ENCODE measurements around the gene COBL. TPM values are rescaled to one million over a fixed set of nuclear protein-coding genes. Genes with fewer than 3 reads are reported as not detected.

COBL gene
- total RNA-seq, 3 donors from 2014 or later (not counting 1 experiment from before 2014, with no cell fraction given): not detected

DNA sequence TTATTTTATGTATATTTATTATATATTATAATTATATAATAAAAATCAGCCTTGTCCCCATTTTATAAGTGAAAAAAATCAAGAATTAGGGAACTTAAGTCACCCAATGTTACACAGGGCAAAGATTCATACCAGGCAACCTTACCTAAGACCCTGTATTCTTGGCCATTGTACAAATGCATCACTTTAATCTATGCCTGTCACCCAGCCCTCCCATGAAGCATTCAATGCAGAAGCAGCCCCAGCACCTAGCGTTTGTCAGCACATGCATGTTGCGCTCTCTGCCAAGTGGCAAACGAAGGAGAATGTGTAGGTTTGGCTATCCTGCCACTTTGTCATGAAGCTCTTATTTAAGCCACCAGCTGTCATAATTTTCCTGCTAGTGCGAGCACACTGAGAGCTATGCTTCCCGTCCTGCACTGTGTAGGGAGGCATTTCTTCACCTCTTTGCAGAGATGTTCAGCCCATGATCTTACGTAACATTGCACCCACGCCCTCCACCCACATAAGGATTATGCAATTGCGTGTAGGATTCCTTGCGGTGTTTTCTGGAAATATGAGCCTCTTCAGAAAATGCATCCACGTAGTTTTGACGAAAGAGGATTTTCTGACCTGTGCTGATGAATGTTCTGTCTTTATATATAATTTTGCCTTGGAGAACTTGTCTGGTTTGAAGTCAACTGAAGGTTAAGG, 7.7 kb upstream of the COBL start:
- intact Hi-C loops (cut with micrococcal nuclease): no loop called here
- WGBS (ENCODE audit: insufficient coverage): 90% methylated on average over 11 of the region's 11 CpGs
- H3K4me1 ChIP-seq (ENCODE audit: control insufficient read depth, insufficient read depth, low read length): no peaks in the 10 kb centered on the region
- H3K4me3 ChIP-seq (ENCODE audit: low read length): no peak overlapping the region
- H3K9me3 ChIP-seq (ENCODE audit: control insufficient read depth, insufficient read depth, low read length): no peaks in the 10 kb centered on the region
- Mint-ChIP-seq H3K36me3 (no peaks in the 10 kb centered on the region), H3K27me3 (ENCODE audit: low read depth in 2 of 2) (no peaks in the 10 kb centered on the region), H3K4me3 (no peak overlapping the region), H3K9me3 (no peaks in the 10 kb centered on the region), H3K27ac (no peak overlapping the region), H3K4me1 (no peaks in the 10 kb centered on the region)
- TF ChIP-seq, protein P1, sequence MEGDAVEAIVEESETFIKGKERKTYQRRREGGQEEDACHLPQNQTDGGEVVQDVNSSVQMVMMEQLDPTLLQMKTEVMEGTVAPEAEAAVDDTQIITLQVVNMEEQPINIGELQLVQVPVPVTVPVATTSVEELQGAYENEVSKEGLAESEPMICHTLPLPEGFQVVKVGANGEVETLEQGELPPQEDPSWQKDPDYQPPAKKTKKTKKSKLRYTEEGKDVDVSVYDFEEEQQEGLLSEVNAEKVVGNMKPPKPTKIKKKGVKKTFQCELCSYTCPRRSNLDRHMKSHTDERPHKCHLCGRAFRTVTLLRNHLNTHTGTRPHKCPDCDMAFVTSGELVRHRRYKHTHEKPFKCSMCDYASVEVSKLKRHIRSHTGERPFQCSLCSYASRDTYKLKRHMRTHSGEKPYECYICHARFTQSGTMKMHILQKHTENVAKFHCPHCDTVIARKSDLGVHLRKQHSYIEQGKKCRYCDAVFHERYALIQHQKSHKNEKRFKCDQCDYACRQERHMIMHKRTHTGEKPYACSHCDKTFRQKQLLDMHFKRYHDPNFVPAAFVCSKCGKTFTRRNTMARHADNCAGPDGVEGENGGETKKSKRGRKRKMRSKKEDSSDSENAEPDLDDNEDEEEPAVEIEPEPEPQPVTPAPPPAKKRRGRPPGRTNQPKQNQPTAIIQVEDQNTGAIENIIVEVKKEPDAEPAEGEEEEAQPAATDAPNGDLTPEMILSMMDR (IDR thresholded peaks at IDR 0.05): no peak
- no peak overlapping the region for H3K27ac ChIP-seq (ENCODE audit: low read length)
- ATAC-seq (no peak), DNase-seq (no peak)
- H3K36me3 ChIP-seq (ENCODE audit: control insufficient read depth, insufficient read depth, low read length): no peaks in the 10 kb centered on the region
- no peaks in the 10 kb centered on the region for H3K27me3 ChIP-seq (ENCODE audit: control insufficient read depth, insufficient read depth, low read length)

DNA sequence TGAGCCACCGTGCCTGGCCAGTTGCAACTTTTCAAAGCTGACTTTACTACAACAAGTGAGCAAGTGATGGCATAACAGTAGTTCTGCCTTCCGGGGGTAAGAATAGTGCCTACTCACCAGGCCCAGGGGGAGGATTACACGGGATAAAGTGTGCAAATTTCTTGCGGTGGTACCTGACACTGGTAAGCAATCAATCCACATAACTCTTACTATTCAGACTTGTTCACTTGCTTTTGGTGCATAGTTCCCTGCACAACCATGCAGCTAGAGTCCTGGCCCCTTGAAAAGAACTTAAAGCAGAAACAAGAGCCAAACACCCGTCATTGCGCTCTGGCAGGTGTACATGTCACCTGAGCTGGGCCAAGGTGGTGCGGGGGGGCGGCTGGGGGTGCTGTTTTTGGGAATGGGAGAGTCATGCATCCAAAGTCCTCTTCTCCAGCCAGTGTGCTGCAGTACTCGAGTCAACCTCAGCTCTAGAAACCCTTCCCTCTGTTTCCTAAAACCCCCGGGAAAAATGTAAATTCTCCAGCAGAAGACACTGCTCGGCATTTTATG, 5.4 kb upstream of the COBL start:
- Histone ChIP-seq H3K9me3 (ENCODE audit: control insufficient read depth, insufficient read depth, low read length) (no peaks in the 10 kb centered on the region), H3K4me3 (ENCODE audit: low read length) (no peak overlapping the region), H3K36me3 (ENCODE audit: control insufficient read depth, insufficient read depth, low read length) (no peaks in the 10 kb centered on the region), H3K27me3 (ENCODE audit: control insufficient read depth, insufficient read depth, low read length) (peaks cover 3% of the 10 kb centered on the region), H3K4me1 (ENCODE audit: control insufficient read depth, insufficient read depth, low read length) (peaks cover 4% of the 10 kb centered on the region), H3K27ac (ENCODE audit: low read length) (no peak overlapping the region)
- no peak for DNase-seq
- TF ChIP-seq, protein P1 (IDR thresholded peaks at IDR 0.05): no peak
- H3K4me3 Mint-ChIP-seq: no peak overlapping the region
- H3K27ac Mint-ChIP-seq: no peak overlapping the region
- H3K4me1 Mint-ChIP-seq: no peaks in the 10 kb centered on the region
- 94% methylated on average over 8 of the region's 11 CpGs for WGBS (ENCODE audit: insufficient coverage)
- intact Hi-C loops (cut with micrococcal nuclease): no loop called here
- no peaks in the 10 kb centered on the region for H3K36me3 Mint-ChIP-seq
- no peaks in the 10 kb centered on the region for H3K9me3 Mint-ChIP-seq
- H3K27me3 Mint-ChIP-seq (ENCODE audit: low read depth in 2 of 2): peaks cover 0 to 8% of the 10 kb centered on the region in 2 donors
- no peak for ATAC-seq

DNA sequence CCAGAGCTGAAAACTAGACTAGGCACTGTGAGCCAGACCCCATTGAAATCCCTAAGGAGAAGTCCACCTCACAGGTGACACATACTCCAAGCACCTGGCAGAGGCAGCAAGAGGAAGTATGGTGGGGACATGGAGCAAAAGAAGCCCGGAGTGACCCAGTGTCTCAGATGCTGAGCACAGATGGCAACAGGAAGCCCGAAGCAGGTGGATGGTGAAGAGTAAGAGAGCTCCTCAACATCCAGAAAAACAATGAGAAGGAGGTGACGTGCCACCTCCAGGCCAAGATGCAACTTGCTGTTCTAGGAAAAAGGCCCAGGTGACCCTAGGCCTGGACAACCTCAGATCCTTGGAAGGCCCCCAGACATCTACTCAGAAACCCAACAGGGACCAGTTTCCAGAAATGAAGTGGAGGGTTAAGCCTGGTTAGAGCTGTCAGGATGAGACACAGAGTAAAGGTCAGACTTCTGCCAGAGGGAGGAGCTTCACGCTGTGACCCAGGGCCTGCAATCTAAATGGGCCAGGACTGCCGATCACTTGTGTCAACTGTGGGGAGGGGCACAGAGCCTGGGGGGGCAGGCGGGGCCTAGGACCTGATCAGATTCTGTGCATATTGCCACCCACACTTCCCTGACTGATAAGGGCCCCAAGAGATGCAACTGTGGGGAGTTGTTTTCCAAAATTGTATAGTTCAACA, 2.4 kb upstream of the COBL start:
- Mint-ChIP-seq H3K27ac (no peak overlapping the region), H3K27me3 (ENCODE audit: low read depth in 2 of 2) (peaks cover 18 to 29% of the 10 kb centered on the region in 2 donors), H3K4me3 (no peak overlapping the region), H3K9me3 (no peaks in the 10 kb centered on the region), H3K36me3 (no peaks in the 10 kb centered on the region), H3K4me1 (no peaks in the 10 kb centered on the region)
- peaks cover 8% of the 10 kb centered on the region for H3K27me3 ChIP-seq (ENCODE audit: control insufficient read depth, insufficient read depth, low read length)
- intact Hi-C loops (cut with micrococcal nuclease): no loop called here
- no peak overlapping the region for H3K4me3 ChIP-seq (ENCODE audit: low read length)
- DNase-seq: no peak
- no peaks in the 10 kb centered on the region for H3K36me3 ChIP-seq (ENCODE audit: control insufficient read depth, insufficient read depth, low read length)
- no peaks in the 10 kb centered on the region for H3K9me3 ChIP-seq (ENCODE audit: control insufficient read depth, insufficient read depth, low read length)
- TF ChIP-seq, protein P1 (IDR thresholded peaks at IDR 0.05): no peak
- ATAC-seq: no peak
- WGBS (ENCODE audit: insufficient coverage): 89% methylated on average over 6 of the region's 6 CpGs
- H3K4me1 ChIP-seq (ENCODE audit: control insufficient read depth, insufficient read depth, low read length): peaks cover 13% of the 10 kb centered on the region
- no peak overlapping the region for H3K27ac ChIP-seq (ENCODE audit: low read length)

All from natural killer cell (primary cell).